ENCODE data around the gene CHRNB2. TPM values are rescaled to one million over a fixed set of nuclear protein-coding genes. Genes with fewer than 3 reads are reported as not detected.

The CHRNB2 gene
- total and polyA plus RNA-seq, 9 donors = 0.04 to 0.25 (median 0.15) TPM; not detected in 3

- H3K27ac ChIP-seq = peak overlapping the region; percentile 58 to 75
- WGBS, 3 donors = 7 to 8% (median 8%) methylated on average over 13 of the region's 13 CpGs
Observed at GRCh38 chr1:154559466-154560044, 8.0 kb upstream of the CHRNB2 start.

GRCh38 chr1:154565876-154566275, 1.7 kb upstream of the CHRNB2 start:
- H3K36me3 ChIP-seq = no peaks in the 10 kb centered on the region
- 76 to 85% (median 83%) methylated on average over 6 of the region's 6 CpGs for WGBS, 3 donors
- no peak for DNase-seq
- TF ChIP-seq CTCF (IDR thresholded peaks at IDR 0.05) (no peak), POLR2A (IDR thresholded peaks at IDR 0.05) (no peak), EP300 (IDR thresholded peaks at IDR 0.05) (no peak)
- intact Hi-C loops (cut with DNase I) = loop anchor here in 2 of 4 donors (5.0 to 10.0 kb wide), 3 partner anchors 299 to 489 kb away; partner anchors contain the start of gene ADAM15 (in 1 of the 2)
- peaks cover 6% of the 10 kb centered on the region for H3K4me1 ChIP-seq (ENCODE audit: insufficient read depth)
- no peak overlapping the region for H3K27ac ChIP-seq
- no peak overlapping the region for H3K4me3 ChIP-seq
- H3K9me3 ChIP-seq = no peaks in the 10 kb centered on the region
- H3K27me3 ChIP-seq = no peaks in the 10 kb centered on the region

More at GRCh38 chr1:154559466-154560044, 8.0 kb upstream of the CHRNB2 start:
- H3K27me3 ChIP-seq = no peaks in the 10 kb centered on the region
- TF ChIP-seq EP300 (IDR thresholded peaks at IDR 0.05) (no peak), CTCF (IDR thresholded peaks at IDR 0.05) (peak; percentile 77 to 95 (median 93)), POLR2A (IDR thresholded peaks at IDR 0.05) (no peak)
- peaks cover 9% of the 10 kb centered on the region for H3K4me1 ChIP-seq (ENCODE audit: insufficient read depth)
- H3K4me3 ChIP-seq = peak overlapping the region; percentile 94
- intact Hi-C loops (cut with DNase I) = loop anchor here in 3 of 4 donors (5.0 to 10.0 kb wide), 7 partner anchors 155 to 525 kb away; partner anchors contain the start of genes ADAM15 (in 1 of the 3), IL6R (in 1 of the 3) and KCNN3 (in 1 of the 3)
- no peaks in the 10 kb centered on the region for H3K36me3 ChIP-seq
- no peaks in the 10 kb centered on the region for H3K9me3 ChIP-seq
- peak; percentile 85 to 91 (median 86) for DNase-seq

GRCh38 chr1:154568157-154568815, 708 bp downstream of the CHRNB2 start:
- no peaks in the 10 kb centered on the region for H3K27me3 ChIP-seq

More at GRCh38 chr1:154568157-154568815, 708 bp downstream of the CHRNB2 start:
- no peak overlapping the region for H3K4me3 ChIP-seq
- H3K9me3 ChIP-seq = no peaks in the 10 kb centered on the region
- WGBS, 3 donors = 25 to 36% (median 27%) methylated on average over 17 of the region's 17 CpGs
- no peaks in the 10 kb centered on the region for H3K36me3 ChIP-seq
- H3K27ac ChIP-seq = no peak overlapping the region
- intact Hi-C loops (cut with DNase I) = loop anchor here in 2 of 4 donors (5.0 to 10.0 kb wide), 3 partner anchors 297 to 487 kb away; partner anchors contain the start of gene ADAM15 (in 1 of the 2)
- H3K4me1 ChIP-seq (ENCODE audit: insufficient read depth) = peaks cover 6% of the 10 kb centered on the region
- TF ChIP-seq POLR2A (IDR thresholded peaks at IDR 0.05) = no peak
- no peak for TF ChIP-seq EP300 (IDR thresholded peaks at IDR 0.05)
- TF ChIP-seq CTCF (IDR thresholded peaks at IDR 0.05) = no peak
- no peak for DNase-seq

Data from ovary (tissue), 9 donors.